SK-N-SH treated with all-trans-retinoic acid at 6 μM for 48 hours (cell line): ENCODE measurements around the gene STXBP5.

ENCODE experiments used
- ARNTL ChIP-seq: fragments of 450-650 bp; formaldehyde crosslinking; IDR thresholded peaks from 2 replicates; pipeline ENCODE4 v1.5.0; 2020; ENCODE audit warnings: low read depth, mild to moderate bottlenecking, moderate library complexity, borderline replicate concordance
- GLIS3 ChIP-seq: fragments of 250-450 bp; sonication (Bioruptor Pico); IDR thresholded peaks from 2 replicates; pipeline ENCODE4 v1.5.0; 2020; ENCODE audit warnings: mild to moderate bottlenecking, moderate library complexity
- PPARA ChIP-seq: fragments of 250-450 bp; sonication (Bioruptor Pico); IDR thresholded peaks from 2 replicates; pipeline ENCODE4 v1.5.0; 2020; ENCODE audit warnings: mild to moderate bottlenecking, borderline replicate concordance
- RARB ChIP-seq: fragments of 250-450 bp; sonication (Bioruptor Pico); IDR thresholded peaks from 2 replicates; pipeline ENCODE4 v1.8.0; 2021; ENCODE audit warnings: mild to moderate bottlenecking, moderate library complexity
- TOX ChIP-seq: fragments of 250-450 bp; sonication (Bioruptor Pico); IDR thresholded peaks from 2 replicates; pipeline ENCODE4 v1.8.0; 2021; ENCODE audit warnings: mild to moderate bottlenecking, moderate library complexity, borderline replicate concordance
- ZC3H10 ChIP-seq: fragments of 250-450 bp; sonication (Bioruptor Pico); IDR thresholded peaks from 2 replicates; pipeline ENCODE4 v1.5.1; 2021; ENCODE audit warnings: mild to moderate bottlenecking, moderate library complexity
- ZNF565 ChIP-seq: fragments of 450-650 bp; formaldehyde crosslinking; conservative IDR thresholded peaks from 2 replicates; pipeline ENCODE4 v1.5.0; 2020; ENCODE audit warnings: low read depth, mild to moderate bottlenecking, moderate library complexity
- TF ChIP-seq, protein P1 (sequence below): fragments of 250-450 bp; sonication (Bioruptor Pico); IDR thresholded peaks from 2 replicates; pipeline ENCODE4 v1.8.0; 2021; ENCODE audit warnings: low read depth, mild to moderate bottlenecking, moderate library complexity, borderline replicate concordance
- TF ChIP-seq, protein P2 (sequence below): fragments of 250-450 bp; sonication (Bioruptor Pico); IDR thresholded peaks from 2 replicates; pipeline ENCODE4 v1.8.0; 2020; ENCODE audit warnings: mild to moderate bottlenecking, moderate library complexity, borderline replicate concordance
- TF ChIP-seq, protein P3 (sequence below): fragments of 250-450 bp; sonication (Bioruptor Pico); IDR thresholded peaks from 2 replicates; pipeline ENCODE4 v1.5.1; 2020; ENCODE audit warnings: low read depth, mild to moderate bottlenecking, moderate library complexity

DNA sequence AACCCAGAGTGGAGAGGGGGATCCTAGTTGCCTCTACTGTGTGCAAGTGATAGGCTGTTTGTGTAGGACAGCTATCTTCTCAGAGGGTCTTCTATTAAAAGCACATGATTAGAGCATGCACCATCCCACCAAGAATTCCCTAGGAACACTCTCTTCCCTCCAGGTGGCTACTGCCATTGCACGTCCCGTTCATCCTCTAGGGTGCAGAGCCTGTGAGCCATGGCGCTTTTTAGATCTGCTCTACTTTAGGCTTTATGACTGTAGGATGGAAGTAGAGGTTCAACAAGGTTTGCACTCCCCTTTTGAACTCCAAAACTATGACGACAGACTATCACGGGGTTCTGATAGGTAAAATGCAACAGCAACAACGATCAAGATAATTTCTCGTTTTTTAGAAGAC, 213.7 kb downstream of the STXBP5 start:
- no peak for TF ChIP-seq GLIS3 (CRISPR knock-in tag)
- TF ChIP-seq ARNTL (CRISPR knock-in tag), result no peak
- TF ChIP-seq, protein P1, sequence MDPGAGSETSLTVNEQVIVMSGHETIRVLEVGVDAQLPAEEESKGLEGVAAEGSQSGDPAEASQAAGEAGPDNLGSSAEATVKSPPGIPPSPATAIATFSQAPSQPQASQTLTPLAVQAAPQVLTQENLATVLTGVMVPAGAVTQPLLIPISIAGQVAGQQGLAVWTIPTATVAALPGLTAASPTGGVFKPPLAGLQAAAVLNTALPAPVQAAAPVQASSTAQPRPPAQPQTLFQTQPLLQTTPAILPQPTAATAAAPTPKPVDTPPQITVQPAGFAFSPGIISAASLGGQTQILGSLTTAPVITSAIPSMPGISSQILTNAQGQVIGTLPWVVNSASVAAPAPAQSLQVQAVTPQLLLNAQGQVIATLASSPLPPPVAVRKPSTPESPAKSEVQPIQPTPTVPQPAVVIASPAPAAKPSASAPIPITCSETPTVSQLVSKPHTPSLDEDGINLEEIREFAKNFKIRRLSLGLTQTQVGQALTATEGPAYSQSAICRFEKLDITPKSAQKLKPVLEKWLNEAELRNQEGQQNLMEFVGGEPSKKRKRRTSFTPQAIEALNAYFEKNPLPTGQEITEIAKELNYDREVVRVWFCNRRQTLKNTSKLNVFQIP (CRISPR knock-in tag), result no peak
- no peak for TF ChIP-seq PPARA (CRISPR knock-in tag)
- TF ChIP-seq TOX, result no peak
- no peak for TF ChIP-seq ZNF565
- no peak for TF ChIP-seq ZC3H10 (CRISPR knock-in tag)
- TF ChIP-seq, protein P2, sequence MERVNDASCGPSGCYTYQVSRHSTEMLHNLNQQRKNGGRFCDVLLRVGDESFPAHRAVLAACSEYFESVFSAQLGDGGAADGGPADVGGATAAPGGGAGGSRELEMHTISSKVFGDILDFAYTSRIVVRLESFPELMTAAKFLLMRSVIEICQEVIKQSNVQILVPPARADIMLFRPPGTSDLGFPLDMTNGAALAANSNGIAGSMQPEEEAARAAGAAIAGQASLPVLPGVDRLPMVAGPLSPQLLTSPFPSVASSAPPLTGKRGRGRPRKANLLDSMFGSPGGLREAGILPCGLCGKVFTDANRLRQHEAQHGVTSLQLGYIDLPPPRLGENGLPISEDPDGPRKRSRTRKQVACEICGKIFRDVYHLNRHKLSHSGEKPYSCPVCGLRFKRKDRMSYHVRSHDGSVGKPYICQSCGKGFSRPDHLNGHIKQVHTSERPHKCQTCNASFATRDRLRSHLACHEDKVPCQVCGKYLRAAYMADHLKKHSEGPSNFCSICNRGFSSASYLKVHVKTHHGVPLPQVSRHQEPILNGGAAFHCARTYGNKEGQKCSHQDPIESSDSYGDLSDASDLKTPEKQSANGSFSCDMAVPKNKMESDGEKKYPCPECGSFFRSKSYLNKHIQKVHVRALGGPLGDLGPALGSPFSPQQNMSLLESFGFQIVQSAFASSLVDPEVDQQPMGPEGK, result no peak
- no peak for TF ChIP-seq RARB
- TF ChIP-seq, protein P3, sequence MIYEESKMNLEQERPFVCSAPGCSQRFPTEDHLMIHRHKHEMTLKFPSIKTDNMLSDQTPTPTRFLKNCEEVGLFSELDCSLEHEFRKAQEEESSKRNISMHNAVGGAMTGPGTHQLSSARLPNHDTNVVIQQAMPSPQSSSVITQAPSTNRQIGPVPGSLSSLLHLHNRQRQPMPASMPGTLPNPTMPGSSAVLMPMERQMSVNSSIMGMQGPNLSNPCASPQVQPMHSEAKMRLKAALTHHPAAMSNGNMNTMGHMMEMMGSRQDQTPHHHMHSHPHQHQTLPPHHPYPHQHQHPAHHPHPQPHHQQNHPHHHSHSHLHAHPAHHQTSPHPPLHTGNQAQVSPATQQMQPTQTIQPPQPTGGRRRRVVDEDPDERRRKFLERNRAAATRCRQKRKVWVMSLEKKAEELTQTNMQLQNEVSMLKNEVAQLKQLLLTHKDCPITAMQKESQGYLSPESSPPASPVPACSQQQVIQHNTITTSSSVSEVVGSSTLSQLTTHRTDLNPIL (CRISPR knock-in tag), result no peak
